H1 (cell line): Measurements from ENCODE around the gene ZFP64. TPM values are rescaled to one million over a fixed set of nuclear protein-coding genes. Genes with fewer than 3 reads are reported as not detected.

Experiments used
- CTCF ChIA-PET: fragments of 300-600 bp; sonication (Branson Sonifier 250); formaldehyde crosslinking; loops from one replicate; lab custom pipeline; 2021; ENCODE audit not compliant: partially characterized antibody; lab: Charles Lee
- POLR2A ChIA-PET: fragments of 300-600 bp; sonication (Branson Sonifier 250); formaldehyde crosslinking; loops from one replicate; lab custom pipeline; 2021; ENCODE audit warnings: inconsistent platforms; ENCODE audit not compliant: partially characterized antibody; lab: Charles Lee
- DNase-seq, 2 experiments: peaks; one replicate each; pipeline versions ENCODE4 v3.0.0 to v3.0.0-alpha.2; 2010 to 2022; ENCODE audit warnings: low spot score in 2 of 2, low read depth in 1 of 2, mixed read lengths in 1 of 2
- FAIRE-seq: peaks from 2 replicates; lab custom pipeline; 2011; peaks lifted over from hg19 to GRCh38; lab: Jason Lieb, UNC
- H2AFZ ChIP-seq: 2 replicates; pipeline ENCODE4 v1.8.1; 2012; ENCODE audit warnings: low read length, inconsistent platforms
- H2AK5ac ChIP-seq: 2 replicates; pipeline ENCODE4 v1.6.1; 2013; ENCODE audit warnings: low read depth, low read length
- H2BK120ac ChIP-seq: replicated peaks from 2 replicates; pipeline ENCODE3; 2013; ENCODE audit warnings: low read depth, low read length, inconsistent platforms
- H2BK12ac ChIP-seq: 2 replicates; pipeline ENCODE4 v1.6.1; 2013; ENCODE audit warnings: low read depth, low read length
- H2BK15ac ChIP-seq: 2 replicates; pipeline ENCODE4 v1.6.1; 2013; ENCODE audit warnings: low read length
- H2BK20ac ChIP-seq: 2 replicates; pipeline ENCODE4 v1.6.1; 2013; ENCODE audit warnings: low read length
- H2BK5ac ChIP-seq: 2 replicates; pipeline ENCODE4 v1.6.1; 2013; ENCODE audit warnings: low read depth, low read length
- H3K14ac ChIP-seq: 2 replicates; pipeline ENCODE4 v1.6.1; 2013; ENCODE audit warnings: inconsistent platforms; ENCODE audit not compliant: insufficient read length
- H3K18ac ChIP-seq: 2 replicates; pipeline ENCODE4 v1.6.1; 2013; ENCODE audit warnings: low read length; ENCODE audit errors: extremely low read depth
- H3K23ac ChIP-seq: 2 replicates; pipeline ENCODE4 v1.6.1; 2013; ENCODE audit warnings: inconsistent platforms; ENCODE audit not compliant: insufficient read length
- H3K23me2 ChIP-seq: 2 replicates; pipeline ENCODE4 v1.6.1; 2013; ENCODE audit warnings: low read depth, low read length
- H3K27ac ChIP-seq: 2 replicates; pipeline ENCODE4 v1.6.1; 2011; ENCODE audit warnings: low read depth, low read length, inconsistent platforms
- H3K27me3 ChIP-seq, 4 experiments: replicated peaks in 1 of 4; 1 replicate in 1 of 4; 2 replicates in 3 of 4; pipeline versions ENCODE4 v1.6.1 to v1.8.1; 2011 to 2013; ENCODE audit warnings: low read length in 3 of 4, mild to moderate bottlenecking in 3 of 4, inconsistent platforms in 2 of 4, mixed read lengths in 2 of 4, moderate library complexity in 1 of 4; ENCODE audit not compliant: control insufficient read depth in 3 of 4, insufficient read depth in 3 of 4; ENCODE audit errors: extremely low read depth in 1 of 4
- H3K36me3 ChIP-seq, 4 experiments: 2 replicates each; pipeline versions ENCODE4 v1.6.1 to v1.8.1; 2011 to 2013; ENCODE audit warnings: mild to moderate bottlenecking in 4 of 4, low read length in 3 of 4, moderate library complexity in 2 of 4, control low read depth in 1 of 4, inconsistent platforms in 1 of 4; ENCODE audit not compliant: insufficient read depth in 4 of 4, control insufficient read depth in 2 of 4
- H3K4ac ChIP-seq: replicated peaks from 2 replicates; pipeline ENCODE3; 2013; ENCODE audit warnings: low read length, low read depth, mixed read lengths, inconsistent platforms; ENCODE audit not compliant: insufficient read length
- H3K4me1 ChIP-seq, 4 experiments: replicated peaks in 1 of 4; 1 replicate in 1 of 4; 2 replicates in 3 of 4; pipeline versions ENCODE4 v1.6.1 to v1.8.1; 2011 to 2013; ENCODE audit warnings: low read length in 3 of 4, inconsistent platforms in 2 of 4, mixed read lengths in 1 of 4; ENCODE audit not compliant: insufficient read depth in 4 of 4, control insufficient read depth in 3 of 4
- H3K4me2 ChIP-seq, 2 experiments: 2 replicates each; pipeline versions ENCODE4 v1.6.1 to v1.8.1; 2011 to 2013; ENCODE audit warnings: low read depth in 2 of 2, low read length in 2 of 2, control low read depth in 1 of 2, inconsistent platforms in 1 of 2, mild to moderate bottlenecking in 1 of 2; ENCODE audit not compliant: insufficient read depth in 1 of 2
- H3K4me3 ChIP-seq, 4 experiments: fragments of 200-600, 300-600 bp in 1 of 4; sonication (generic), shearing (Covaris generic), sonication (Bioruptor Twin) in 1 of 4; 2 replicates each; pipeline versions ENCODE4 v1.5.1 to v1.8.1; 2011 to 2016; ENCODE audit warnings: low read length in 4 of 4, low read depth in 3 of 4, control low read depth in 2 of 4, inconsistent platforms in 2 of 4, mild to moderate bottlenecking in 2 of 4, mixed read lengths in 1 of 4, moderate library complexity in 1 of 4; ENCODE audit not compliant: insufficient read depth in 2 of 4; ENCODE audit errors: extremely low read depth in 1 of 4
- H3K56ac ChIP-seq: replicated peaks from 2 replicates; pipeline ENCODE3; 2013; ENCODE audit warnings: low read depth, mild to moderate bottlenecking, mixed read lengths, low read length, inconsistent platforms; ENCODE audit not compliant: insufficient read length
- H3K79me1 ChIP-seq: 2 replicates; pipeline ENCODE4 v1.6.1; 2013; ENCODE audit warnings: low read depth, low read length, control low read depth
- H3K79me2 ChIP-seq, 2 experiments: 2 replicates each; pipeline versions ENCODE4 v1.6.1 to v1.8.1; 2012 to 2013; ENCODE audit warnings: low read length in 2 of 2, mild to moderate bottlenecking in 2 of 2, inconsistent platforms in 1 of 2; ENCODE audit not compliant: insufficient read depth in 2 of 2, control insufficient read depth in 1 of 2
- H3K9ac ChIP-seq, 4 experiments: replicated peaks in 1 of 4; 1 replicate in 1 of 4; 2 replicates in 3 of 4; pipeline versions ENCODE4 v1.6.1 to v1.8.1; 2011 to 2013; ENCODE audit warnings: low read depth in 3 of 4, low read length in 3 of 4, control low read depth in 2 of 4, mild to moderate bottlenecking in 2 of 4, moderate library complexity in 2 of 4, inconsistent platforms in 1 of 4; ENCODE audit errors: extremely low read depth in 1 of 4
- H3K9me3 ChIP-seq, 2 experiments: 2 replicates each; pipeline versions ENCODE4 v1.6.1 to v1.8.1; 2012 to 2013; ENCODE audit warnings: mild to moderate bottlenecking in 2 of 2, moderate library complexity in 2 of 2, control low read depth in 1 of 2, inconsistent platforms in 1 of 2, low read depth in 1 of 2, low read length in 1 of 2, mixed read lengths in 1 of 2; ENCODE audit not compliant: insufficient read depth in 2 of 2
- H4K20me1 ChIP-seq, 2 experiments: replicated peaks in 1 of 2; 2 replicates each; pipeline versions ENCODE3 to v1.8.1; 2011 to 2013; ENCODE audit warnings: inconsistent platforms in 2 of 2, low read length in 2 of 2, mild to moderate bottlenecking in 1 of 2; ENCODE audit not compliant: insufficient read depth in 2 of 2, control insufficient read depth in 1 of 2
- H4K5ac ChIP-seq: 2 replicates; pipeline ENCODE4 v1.6.1; 2013; ENCODE audit warnings: low read length, low read depth, mixed read lengths, inconsistent platforms; ENCODE audit not compliant: insufficient read length
- H4K8ac ChIP-seq: 2 replicates; pipeline ENCODE4 v1.8.0; 2013; ENCODE audit warnings: mild to moderate bottlenecking, moderate library complexity, low read length, inconsistent platforms; ENCODE audit not compliant: insufficient read depth; ENCODE audit errors: extremely low read depth
- H4K91ac ChIP-seq: replicated peaks from 2 replicates; pipeline ENCODE3; 2013; ENCODE audit warnings: low read length, mixed read lengths, inconsistent platforms; ENCODE audit not compliant: insufficient read length
- FOSL1 ChIP-seq: IDR thresholded peaks from 2 replicates; pipeline ENCODE4 v1.6.1; 2011; ENCODE audit warnings: mild to moderate bottlenecking, low read depth, low read length, moderate library complexity; ENCODE audit not compliant: insufficient read depth
- RNF2 ChIP-seq: fragments of 200-900, 300-1000 bp; sonication (generic); IDR thresholded peaks from 2 replicates; pipeline ENCODE4 v1.7.1; 2016; ENCODE audit warnings: borderline replicate concordance, low read depth, mild to moderate bottlenecking, antibody characterized with exemption, low read length; ENCODE audit not compliant: poor library complexity, severe bottlenecking; ENCODE audit errors: missing control alignments
- USF2 ChIP-seq: IDR thresholded peaks from 2 replicates; pipeline ENCODE4 v1.6.1; 2011; ENCODE audit warnings: low read length, improper control_type of control experiment
- WGBS, 2 experiments: shearing (Covaris generic) in 1 of 2; methylation state at CpG; one replicate each; pipeline versions ENCODE4 v1.1.6 to v1.1.7; 2013 to 2015; ENCODE audit warnings: low lambda C conversion rate in 2 of 2, mixed read lengths in 2 of 2, inconsistent platforms in 1 of 2, low coverage in 1 of 2, missing lambda C conversion rate in 1 of 2; ENCODE audit not compliant: insufficient replicate concordance in 2 of 2, insufficient coverage in 1 of 2, insufficient read length in 1 of 2; ENCODE audit errors: extremely low coverage in 1 of 2, missing lambda C conversion rate in 1 of 2; 5-methylcytosine and 5-hydroxymethylcytosine counted together
- polyA plus RNA-seq, 7 experiments: library from polyadenylated mRNA; depleted of rRNA in 3 of 7; stranded (reverse) in 5 of 7; unstranded in 2 of 7; fragments of >200 nt in 5 of 7; fragments of 200-250 nt in 2 of 7; gene quantifications; 1 replicate in 5 of 7; 2 replicates in 1 of 7; 4 replicates in 1 of 7; pipeline versions ENCODE4 v1.2.1 to v1.2.3, GENCODE V29; 2011 to 2013; ENCODE audit warnings: missing spikeins in 2 of 7, mixed read lengths in 2 of 7
- total RNA-seq: library from RNA; stranded (reverse); fragmentation: NEBNext Ultra II Directional; extraction: Animal tissue kit (Norgen Biotek cat#: 25700); gene quantifications from 2 replicates; pipeline ENCODE4 v1.2.1, GENCODE V29; 2021

The ZFP64 gene
- total and polyA plus RNA-seq, 2 of the 8 experiments (the other 6 are each of a cell fraction or from before 2014, with no cell fraction given), result 25.3 to 43.7 TPM

GRCh38 chr20:52217689-52218395 lies 26.3 kb upstream of the ZFP64 start:
- Histone ChIP-seq H3K79me2 (no peaks in the 10 kb centered on the region), H3K27ac (no peak overlapping the region), H2BK15ac (no peak overlapping the region), H3K4me1 (no peaks in the 10 kb centered on the region), H3K4ac (no peak overlapping the region), H3K79me1 (no peaks in the 10 kb centered on the region), H3K56ac (no peak overlapping the region), H3K4me2 (no peak overlapping the region)
- 80% methylated on average over 2 of the region's 2 CpGs; no CpG with 5 or more reads in 1 of the 2 experiments for WGBS, 2 experiments
- TF ChIP-seq RNF2 (no peak), FOSL1 (no peak), USF2 (no peak)
- TF ChIP-seq, all 59 proteins: peak for 0
- H3K4me3 ChIP-seq, result no peak overlapping the region
- H2AFZ ChIP-seq, result no peak overlapping the region; the same call in 1 of the 2 replicates
- H3K9me3 ChIP-seq, result peaks cover 12 to 21% of the 10 kb centered on the region in 2 experiments
- H3K27me3 ChIP-seq, result no peaks in the 10 kb centered on the region
- H3K23me2 ChIP-seq, result no peaks in the 10 kb centered on the region
- DNase-seq (no peak), FAIRE-seq (no peak)
- H4K5ac ChIP-seq, result no peak overlapping the region
- no peak overlapping the region for H3K14ac ChIP-seq
- H3K18ac ChIP-seq, result no peak overlapping the region
- H2BK12ac ChIP-seq, result no peak overlapping the region
- no peak overlapping the region for H2BK120ac ChIP-seq
- H3K23ac ChIP-seq, result no peak overlapping the region
- H4K20me1 ChIP-seq, result no peaks in the 10 kb centered on the region
- H3K36me3 ChIP-seq, result peaks cover 0 to 4% (median 0%) of the 10 kb centered on the region in 4 experiments; a peak in 2 of 8 replicates
- ChIA-PET POLR2A (no interaction called here), CTCF (interaction anchor here (0.6 to 0.7 kb wide), 2 partner anchors 8 to 9 kb away, joined by 3 to 4 read pairs; no protein-coding TSS in a partner anchor)
- no peak overlapping the region for H2AK5ac ChIP-seq
- no peak overlapping the region for H3K9ac ChIP-seq
- H4K91ac ChIP-seq, result no peak overlapping the region
- no peak overlapping the region for H2BK5ac ChIP-seq
- no peak overlapping the region for H4K8ac ChIP-seq
- H2BK20ac ChIP-seq, result no peak overlapping the region
